Measurements from ENCODE around the gene SLAIN2. TPM values are rescaled to one million over a fixed set of nuclear protein-coding genes. Genes with fewer than 3 reads are reported as not detected.
A peak's percentile ranks its signal among the peaks of the same experiment; 100 is the strongest.

The SLAIN2 gene
- total and polyA plus RNA-seq, 2 of the 4 experiments (the other 2 are of a cell fraction): 23.3 to 53.0 TPM

GRCh38 chr4:48341776-48342605 lies 662 bp downstream of the SLAIN2 start:
- BruUV-seq (replicated peaks): no TSS peak

More at GRCh38 chr4:48341776-48342605, 662 bp downstream of the SLAIN2 start:
- peak overlapping the region; percentile 95 for H3K23ac ChIP-seq (ENCODE audit: low read depth, low read length)
- H3K18ac ChIP-seq (ENCODE audit: low read depth, low read length): peak overlapping the region; percentile 31
- peak overlapping the region; percentile 93 for H3K4ac ChIP-seq (ENCODE audit: low read depth, low read length)
- H2BK120ac ChIP-seq (ENCODE audit: low read depth, low read length): peak overlapping the region; percentile 24; the same call in 1 of the 2 replicates
- CTCF ChIA-PET: interaction anchor here (1.5 kb wide), 1 partner anchor 27 kb away, joined by 3 read pairs; no protein-coding TSS in a partner anchor
- H4K8ac ChIP-seq (ENCODE audit: low read depth in 2 of 2, low read length in 2 of 2): peak overlapping the region; percentile 56 to 63; a peak in 3 of 4 replicates
- no peak overlapping the region for H2BK20ac ChIP-seq (ENCODE audit: low read depth, low read length)
- peak overlapping the region; percentile 90 for H3K14ac ChIP-seq (replicated peaks; ENCODE audit: low read depth, low read length)
- H2AFZ ChIP-seq (replicated peaks; ENCODE audit: low read length, poor library complexity): peak overlapping the region; percentile 95
- H3K27ac ChIP-seq (ENCODE audit: insufficient read depth, low read length): peak overlapping the region; percentile 87
- peak overlapping the region; percentile 40; the same call in 1 of the 3 replicates for H2BK15ac ChIP-seq (ENCODE audit: low read depth, low read length)
- no peaks in the 10 kb centered on the region for H3K9me3 ChIP-seq (ENCODE audit: control insufficient read depth, insufficient read depth, low read length)
- dilution Hi-C loops (cut with HindIII; ENCODE audit: low sequenced_read_pairs, unreplicated experiment) (no loop called here), intact Hi-C loops (cut with micrococcal nuclease) (no loop called here), in situ Hi-C loops (cut with MboI; ENCODE audit: low sequenced_read_pairs) (no loop called here)
- TF ChIP-seq CHD1 (IDR thresholded peaks at IDR 0.05; ENCODE audit: low read depth, low read length) (peak; percentile 62; the same call in 1 of the 2 replicates), POLR2A (IDR thresholded peaks at IDR 0.05; ENCODE audit: low read depth, low read length) (peak; percentile 67; the same call in 1 of the 2 replicates), CTCF (conservative IDR thresholded peaks at IDR 0.05; ENCODE audit: low read depth, low read length) (no peak)
- peak overlapping the region; percentile 20 for H2AK5ac ChIP-seq (ENCODE audit: low read depth, low read length)
- POLR2A ChIA-PET (ENCODE audit: unreplicated experiment): interaction anchor here (0.6 to 0.8 kb wide), 7 partner anchors 13 to 665 kb away, joined by 4 to 11 read pairs (median 7); no protein-coding TSS in a partner anchor
- no peaks in the 10 kb centered on the region for H3K27me3 ChIP-seq (ENCODE audit: control insufficient read depth, insufficient read depth, low read length)
- H4K20me1 ChIP-seq (ENCODE audit: insufficient read depth, low read length): peaks cover 45% of the 10 kb centered on the region
- H3K56ac ChIP-seq (ENCODE audit: extremely low read depth, insufficient read depth, low read length): peak overlapping the region; percentile 86
- DNase-seq: peak; percentile 28
- ATAC-seq (ENCODE audit: low read depth): peak; percentile 19
- peak overlapping the region; percentile 78 for H2BK5ac ChIP-seq (ENCODE audit: low read depth, low read length, poor library complexity, severe bottlenecking)
- H3K4me3 ChIP-seq (ENCODE audit: insufficient read depth, low read depth, low read length): peak overlapping the region; percentile 90
- H4K5ac ChIP-seq (ENCODE audit: low read depth, low read length): peak overlapping the region; percentile 67
- WGBS, 2 experiments (ENCODE audit: extremely low coverage in 2 of 2, insufficient read length in 1 of 2): 0% methylated on average over 9 of the region's 66 CpGs; no CpG with 5 or more reads in 1 of the 2 experiments
- peak overlapping the region; percentile 93 for H3K9ac ChIP-seq (ENCODE audit: low read depth, low read length)
- peak overlapping the region; percentile 98 for H3K4me2 ChIP-seq (ENCODE audit: low read depth, low read length)
- no peaks in the 10 kb centered on the region for H3K36me3 ChIP-seq (ENCODE audit: control insufficient read depth, insufficient read depth, low read length)
- H3K4me1 ChIP-seq (ENCODE audit: control insufficient read depth, insufficient read depth, low read length): peaks cover 10% of the 10 kb centered on the region; the same call in 1 of the 2 replicates
- peak overlapping the region; percentile 61 for H4K91ac ChIP-seq (ENCODE audit: insufficient read depth, low read depth, low read length)
- peaks cover 10% of the 10 kb centered on the region for H3K9me1 ChIP-seq (ENCODE audit: insufficient read depth, low read length)
- peaks cover 14 to 52% of the 10 kb centered on the region in 2 experiments for H3K79me1 ChIP-seq (ENCODE audit: low read depth in 1 of 2, low read length in 2 of 2)
- peak overlapping the region; percentile 75 for H2AK9ac ChIP-seq (replicated peaks; ENCODE audit: low read depth, low read length, poor library complexity)
